HG03457 (cell line): Measurements from ENCODE around the gene TMC8.

Experiments used
- ATAC-seq: cut with Tn5 transposase; IDR thresholded peaks from one replicate; pipeline ENCODE4 v1.9.1; 2021; ENCODE audit warnings: moderate number of reproducible peaks; ENCODE audit not compliant: unreplicated experiment

Gene TMC8

DNA sequence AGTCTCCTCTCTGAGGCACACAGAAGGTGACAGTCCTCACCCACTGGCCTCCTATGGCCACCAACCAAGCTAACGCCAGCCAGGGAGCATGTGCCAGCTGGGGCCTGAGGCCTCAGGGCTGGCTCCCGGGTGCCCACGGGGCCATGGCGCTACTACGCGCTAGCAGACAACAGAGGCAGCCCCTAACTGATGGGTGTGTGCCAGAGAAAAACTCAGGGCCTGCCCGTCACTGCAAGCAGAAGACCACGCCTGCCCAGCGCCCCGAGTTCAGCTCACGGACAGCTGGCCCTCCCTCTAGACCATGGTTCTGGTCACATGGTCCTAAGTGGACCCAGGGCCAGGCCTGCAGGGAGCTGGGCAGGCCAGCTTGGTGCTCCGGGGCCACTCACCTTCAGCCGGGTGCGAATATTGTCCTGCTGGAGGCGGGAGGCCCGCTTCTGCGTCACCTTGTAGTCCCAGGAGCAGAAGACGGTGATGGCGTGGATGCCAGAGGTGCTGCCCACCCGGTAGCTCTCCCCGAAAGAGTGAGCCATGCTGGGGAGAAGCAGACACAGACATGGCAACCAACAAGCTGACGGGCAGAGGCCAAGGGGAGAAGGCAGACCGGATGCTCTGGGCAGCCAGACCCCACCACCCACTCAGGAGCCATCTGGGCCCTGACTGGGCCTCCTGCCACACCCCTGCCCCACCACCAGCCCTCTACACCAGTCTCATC, 8.2 kb upstream of the TMC8 start:
- ATAC-seq: no peak

DNA sequence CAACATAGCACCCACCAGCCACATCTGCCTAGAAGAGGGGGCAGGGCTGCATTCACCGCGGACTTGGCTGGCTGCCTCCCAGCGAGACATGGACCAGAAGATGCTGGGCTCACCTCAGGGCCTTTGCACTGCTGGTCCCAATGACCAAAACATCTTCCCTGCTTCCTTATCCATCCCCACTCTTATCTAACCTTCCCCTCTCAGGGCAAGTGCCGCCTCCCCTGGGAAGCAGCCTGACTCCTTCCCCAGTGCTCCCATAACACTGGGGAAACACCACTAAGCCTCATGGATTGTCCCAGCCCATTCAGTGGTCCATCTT, 7.7 kb upstream of the TMC8 start:
- no peak for ATAC-seq

DNA sequence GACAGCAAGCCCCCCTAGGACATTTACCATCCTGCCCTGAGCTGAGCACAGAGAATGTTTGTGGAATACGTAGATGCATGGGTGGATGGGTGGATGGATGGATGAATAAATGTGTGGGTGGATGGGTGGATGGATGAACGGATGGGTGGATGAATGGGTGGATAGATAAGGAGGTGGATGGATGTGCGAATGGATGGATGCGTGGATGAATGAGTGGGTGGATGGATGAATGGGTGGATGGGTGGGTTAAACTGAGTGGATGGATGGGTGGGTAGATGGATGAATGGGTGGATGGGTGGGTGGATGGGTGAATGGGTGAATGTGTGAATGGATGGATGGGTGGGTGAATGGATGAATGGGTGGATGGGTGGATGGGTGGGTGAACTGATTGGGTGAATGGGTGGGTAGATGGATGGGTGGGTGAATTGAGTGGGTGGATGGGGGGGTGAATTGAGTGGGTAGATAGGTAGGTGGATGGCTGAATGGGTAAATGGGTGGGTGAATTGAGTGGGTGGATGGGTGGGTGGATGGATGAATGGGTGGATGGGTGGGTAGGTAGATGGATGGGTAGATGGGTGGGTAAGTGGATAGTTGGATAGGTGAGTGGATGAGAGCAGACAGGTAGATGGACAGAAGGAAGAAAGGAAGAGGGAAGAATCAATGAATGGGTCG, 7.2 kb upstream of the TMC8 start:
- no peak for ATAC-seq

DNA sequence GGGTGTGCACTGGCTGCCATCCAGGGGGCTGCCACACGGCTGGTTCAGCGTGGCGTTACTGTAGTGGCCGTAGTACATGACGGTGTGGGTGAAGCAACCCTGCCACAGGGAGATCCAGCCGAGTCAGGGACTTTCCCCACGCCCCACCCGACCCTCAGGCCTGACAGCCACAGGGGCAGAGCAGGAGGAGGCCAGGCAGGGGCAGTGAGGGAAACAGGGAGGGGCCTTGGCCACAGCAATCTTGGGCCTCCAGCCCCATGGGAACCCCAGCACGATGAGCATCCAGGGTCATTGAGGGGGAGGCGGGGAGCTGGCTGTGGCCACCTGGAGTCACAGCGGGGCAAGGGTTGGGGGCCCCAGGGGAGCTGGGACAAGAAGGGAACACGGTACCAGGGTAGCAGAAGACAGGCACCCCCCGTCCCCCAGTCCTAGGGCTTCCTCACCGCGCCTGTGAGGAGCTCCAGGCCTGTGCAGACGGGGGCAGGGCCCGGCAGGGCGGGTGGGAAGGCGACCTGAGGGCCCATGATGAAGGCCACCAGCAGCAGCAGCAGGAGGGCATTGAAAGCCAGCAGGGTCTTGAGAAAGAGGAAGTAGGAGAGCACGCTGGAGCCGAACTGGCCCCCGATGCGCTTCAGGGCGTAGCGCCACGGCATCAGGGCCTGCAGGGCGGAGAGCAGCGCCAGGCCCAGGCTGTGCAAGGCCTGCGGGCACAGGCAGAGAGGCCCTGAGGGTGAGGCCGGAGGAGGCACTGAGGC, 6.3 kb upstream of the TMC8 start:
- ATAC-seq: no peak

DNA sequence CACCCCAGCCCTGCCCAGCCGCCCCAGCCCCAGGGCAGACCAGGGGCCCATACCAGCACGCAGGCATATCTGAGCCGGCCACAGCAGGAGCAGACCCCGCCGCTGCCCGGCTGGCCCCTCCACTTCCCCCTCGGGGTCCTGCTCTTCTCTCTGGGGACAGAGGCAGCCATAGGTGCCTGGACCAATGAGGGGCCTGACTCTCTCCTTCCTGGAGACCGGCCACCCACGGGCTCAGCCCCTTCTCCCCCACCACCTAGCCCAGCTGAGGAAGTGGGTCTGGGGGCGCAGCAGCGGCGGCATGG, 5.8 kb upstream of the TMC8 start:
- no peak for ATAC-seq

DNA sequence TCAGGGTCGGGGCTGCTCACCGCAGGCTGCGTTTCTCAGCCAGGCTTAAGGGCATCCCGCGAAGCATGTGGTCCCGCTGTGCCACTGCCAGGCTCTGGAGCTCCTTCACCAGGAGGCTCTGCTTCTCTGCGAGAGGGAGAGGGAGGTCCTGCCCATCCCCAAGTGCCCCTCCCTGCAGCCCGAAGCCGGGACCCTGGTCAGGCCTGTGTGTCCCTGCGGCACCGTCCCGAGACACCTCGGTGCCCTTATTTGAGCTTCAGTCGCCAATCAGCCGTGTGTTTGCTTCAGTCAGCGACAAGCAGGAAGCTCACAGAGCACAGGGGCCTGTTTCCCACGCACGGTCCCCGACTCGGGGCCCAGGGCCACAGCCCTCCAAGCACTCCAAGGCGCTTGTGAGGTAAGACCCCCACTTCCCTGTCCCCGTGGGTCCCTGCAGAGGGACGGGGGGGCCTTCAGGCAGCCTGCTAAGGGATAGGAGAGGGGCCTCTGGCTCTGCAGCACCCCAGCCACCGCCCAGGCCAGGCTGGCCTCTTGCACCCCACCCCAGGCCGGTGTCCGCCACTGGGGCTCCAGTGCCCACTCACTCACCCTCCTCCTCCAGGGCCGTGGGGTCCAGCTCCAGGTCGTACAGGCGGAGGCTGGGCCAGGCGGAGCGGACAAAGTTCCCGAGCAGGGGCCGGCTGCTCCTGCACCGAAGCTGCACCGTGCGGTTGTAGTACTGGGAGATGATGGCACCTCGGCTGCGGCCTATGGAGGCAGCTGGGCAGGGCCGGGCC, 5.2 kb upstream of the TMC8 start:
- no peak for ATAC-seq

DNA sequence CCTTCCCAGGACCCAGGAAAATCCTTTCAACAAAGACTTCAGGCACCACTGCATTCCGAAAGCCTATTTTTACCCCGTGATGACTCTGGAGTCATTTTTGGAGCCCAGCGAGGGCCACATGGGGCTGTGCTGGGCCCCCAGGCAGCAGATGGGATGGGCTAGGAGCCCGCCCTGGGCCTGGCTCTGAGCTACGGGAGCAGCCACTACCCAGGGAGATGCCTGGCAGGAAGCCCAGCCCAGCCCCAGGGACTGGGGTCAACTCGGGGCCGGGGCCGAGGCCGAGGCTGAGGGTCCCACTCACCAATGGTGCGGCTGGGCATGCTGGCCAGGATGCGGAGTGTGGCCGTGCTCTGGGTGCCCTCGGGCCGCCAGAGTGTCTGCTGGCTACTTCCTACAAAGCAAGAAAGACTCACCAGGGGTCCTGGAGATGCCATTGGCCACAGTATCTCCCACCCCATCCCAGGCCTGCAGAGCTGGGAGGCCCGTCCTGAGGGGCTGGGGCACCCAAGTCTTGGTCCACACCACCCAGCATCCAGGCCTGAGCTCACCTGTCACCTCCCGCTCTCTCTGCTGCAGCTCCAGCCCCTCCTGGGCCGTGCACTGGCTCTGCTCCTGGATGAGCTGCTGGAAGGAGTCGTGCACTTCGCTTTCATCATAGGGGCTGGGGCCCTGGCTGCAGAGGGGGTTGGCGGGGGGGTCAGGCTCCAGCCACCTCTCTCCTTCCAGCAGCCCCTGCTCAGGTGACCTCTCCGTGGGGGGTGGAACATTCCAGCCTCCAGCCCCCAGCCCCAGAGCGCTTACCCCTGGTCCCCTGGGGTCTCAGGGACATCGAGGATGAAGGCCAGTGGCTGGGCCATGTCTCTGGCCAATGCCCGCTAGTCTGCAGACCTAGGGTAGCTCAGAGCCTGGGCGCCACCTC, 4.3 kb upstream of the TMC8 start:
- no peak for ATAC-seq

DNA sequence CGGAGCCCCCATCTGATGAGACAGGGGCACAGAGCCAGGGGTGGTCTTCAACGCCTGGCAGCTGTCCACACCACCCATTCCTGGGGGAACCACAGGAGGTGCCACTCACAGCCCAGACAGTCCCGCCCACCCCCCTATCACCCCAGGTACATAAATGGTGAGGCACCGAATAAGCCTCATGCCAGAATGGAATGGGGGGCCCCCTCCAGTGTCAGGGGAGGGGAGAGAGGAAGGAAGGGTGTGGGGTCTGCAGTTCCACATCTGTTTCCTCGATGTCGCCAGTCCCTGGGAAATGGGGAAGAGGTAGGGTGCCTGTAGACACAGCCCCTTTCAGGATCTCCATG, 3.7 kb upstream of the TMC8 start:
- no peak for ATAC-seq

DNA sequence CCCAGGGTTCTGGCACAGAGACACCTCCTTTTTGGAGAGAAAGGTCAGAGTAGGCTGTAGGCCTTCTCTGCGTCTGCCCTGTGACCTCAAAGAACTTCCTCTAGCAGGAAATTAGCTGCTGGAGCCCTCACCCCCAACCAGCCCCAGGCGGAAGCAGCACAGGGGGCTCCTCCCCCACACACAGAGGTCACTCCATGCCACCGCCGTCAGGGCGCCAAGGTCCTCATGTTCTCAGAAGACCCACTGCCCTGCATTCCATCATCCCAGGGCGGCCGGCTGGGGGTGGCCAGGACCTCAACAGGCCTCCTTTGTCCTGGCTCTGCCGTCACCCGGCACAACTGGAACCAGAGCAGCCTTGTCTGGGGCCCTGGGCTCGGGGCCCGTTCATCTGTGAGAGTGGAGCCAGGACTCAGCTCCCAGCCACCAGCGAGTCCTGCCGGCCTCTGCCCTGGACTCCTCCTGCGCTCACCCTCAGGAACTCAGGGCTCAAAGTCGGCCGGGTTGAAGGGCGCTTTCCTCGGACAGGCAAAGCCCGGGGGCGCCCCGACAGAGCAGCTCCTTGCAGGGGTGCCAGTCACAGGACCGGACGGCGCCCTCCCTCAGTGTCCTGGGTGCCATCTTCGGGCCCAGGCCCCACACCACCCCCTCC, 3.2 kb upstream of the TMC8 start:
- ATAC-seq: no peak

DNA sequence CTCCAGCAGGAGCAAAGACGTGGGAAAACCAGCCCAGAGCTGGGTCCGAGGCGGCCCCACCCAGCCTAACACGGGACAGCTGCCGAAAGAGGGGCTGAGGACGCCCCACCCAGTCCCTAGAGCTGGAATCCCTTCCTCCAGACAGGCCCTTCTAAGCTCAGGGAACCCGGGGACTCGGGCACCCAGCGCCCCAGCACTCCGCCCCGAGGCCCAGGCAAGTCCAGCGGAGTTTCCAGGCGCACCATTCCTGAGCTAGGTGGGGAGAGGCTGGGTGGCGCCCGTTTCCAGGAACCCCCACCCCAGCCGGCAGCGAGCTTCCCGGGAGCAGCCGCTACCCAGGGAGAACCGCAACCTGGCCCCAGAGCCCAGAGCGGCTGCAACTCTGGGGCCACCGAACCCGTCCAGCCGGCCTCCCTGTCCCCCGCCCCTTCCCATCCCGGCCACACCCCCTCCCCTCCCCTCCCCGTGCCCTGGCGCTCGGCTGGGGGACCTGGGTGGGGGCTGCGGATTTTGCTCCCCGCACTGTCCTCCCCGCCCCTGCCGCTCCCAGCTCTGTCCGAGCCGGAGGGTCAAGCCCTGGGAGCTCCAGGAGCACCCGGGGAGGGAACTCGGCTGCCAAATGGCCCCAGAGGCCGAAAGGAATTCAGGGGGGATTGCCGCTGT, 2.6 kb upstream of the TMC8 start:
- no peak for ATAC-seq

DNA sequence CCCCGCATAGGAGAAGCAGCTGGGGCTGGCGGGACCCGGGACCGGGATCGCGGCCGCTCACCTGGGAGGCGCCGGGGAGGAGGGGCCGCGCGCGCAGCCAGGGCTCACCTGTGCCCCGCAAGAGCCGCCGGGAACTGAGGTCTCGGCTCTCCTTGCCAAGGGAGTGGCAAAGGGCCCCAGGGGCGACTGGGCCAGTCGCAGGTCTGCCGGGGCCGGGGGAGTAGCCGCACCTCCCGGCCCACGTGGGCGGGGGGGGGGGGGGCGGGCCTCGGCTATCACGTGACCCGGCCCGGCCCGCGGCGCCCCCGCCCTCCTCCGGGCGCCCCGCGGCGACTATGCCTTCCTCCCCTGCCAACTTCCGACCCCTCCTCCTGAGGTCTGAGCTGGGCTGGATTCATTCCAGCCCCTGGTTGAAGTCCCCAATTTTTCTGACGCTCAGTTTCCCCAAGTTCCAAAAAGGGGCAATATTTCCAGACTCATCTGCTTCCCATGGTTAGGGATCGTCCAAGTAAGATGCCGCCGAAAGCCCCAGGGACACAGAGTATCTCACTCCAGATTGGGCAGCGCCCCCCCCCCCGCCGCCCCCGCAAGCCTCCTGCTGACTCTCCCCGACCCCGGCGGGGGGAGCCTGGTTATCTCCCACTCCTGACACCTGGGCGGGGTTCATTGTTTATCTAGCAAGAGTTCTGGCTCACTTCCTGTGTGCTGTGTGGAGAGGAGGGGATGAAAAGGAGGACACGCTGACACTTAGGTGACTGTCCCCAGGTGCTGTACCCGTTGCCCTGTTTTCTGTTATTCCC, 1.8 kb upstream of the TMC8 start, which contains the start of gene TMC6:
Gene TMC6 (minus strand): TSS at position 205 of the 800 bp plus-strand sequence. CDS start 1,923 bp downstream, outside the sequence.
- ATAC-seq: no peak

DNA sequence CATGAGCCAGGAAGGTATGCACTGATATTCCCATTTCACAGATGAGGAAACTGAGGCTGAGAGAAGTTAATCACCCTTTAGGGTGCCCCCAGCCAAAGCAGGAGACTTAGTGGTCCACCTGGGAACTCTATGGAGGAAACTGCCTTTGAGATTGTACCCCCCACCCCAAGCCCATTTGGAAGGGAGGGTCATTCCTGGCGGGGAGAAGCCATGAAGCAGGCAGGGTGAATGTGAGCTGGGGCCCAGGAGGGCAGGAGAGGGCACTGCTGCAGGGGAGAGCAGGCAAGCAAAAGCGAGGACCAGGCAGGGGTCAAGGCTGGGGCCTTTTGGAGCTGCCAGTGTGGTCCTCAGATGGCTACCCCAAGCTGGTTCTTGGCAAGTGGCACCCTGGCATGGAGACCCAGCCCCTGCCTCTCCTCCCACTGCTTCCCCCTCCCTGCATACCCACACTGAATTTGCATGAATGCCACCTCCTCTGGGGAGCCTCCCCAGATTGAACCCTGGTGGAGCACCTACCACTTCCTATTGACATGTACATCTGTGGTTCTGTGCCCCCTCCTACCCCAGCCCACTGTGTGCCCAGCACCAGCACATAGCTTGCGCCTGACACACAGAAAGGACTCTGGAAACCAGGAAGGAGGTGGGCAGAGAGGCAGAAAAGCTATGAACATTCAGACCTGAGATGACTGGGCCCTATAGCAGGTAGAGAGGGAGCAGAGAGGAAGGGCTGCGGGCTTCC, 1.1 kb upstream of the TMC8 start:
- ATAC-seq: no peak

DNA sequence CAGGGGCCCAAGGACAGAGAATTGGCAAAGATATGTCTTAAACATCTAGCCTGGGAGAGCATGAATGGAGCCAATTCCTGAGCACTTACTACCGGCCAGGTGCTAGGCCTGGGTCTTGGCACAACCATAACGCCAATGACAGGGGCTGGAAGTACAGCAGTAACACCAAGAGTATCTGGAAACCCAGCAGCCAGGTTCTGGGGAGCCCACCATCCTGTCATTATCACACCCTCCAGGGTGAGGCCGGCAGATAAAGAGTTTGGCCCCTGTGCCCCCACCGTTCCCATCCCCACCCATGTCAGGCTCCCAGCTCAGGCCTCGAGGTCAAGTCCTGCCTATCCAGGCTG, 508 bp upstream of the TMC8 start:
- no peak for ATAC-seq

DNA sequence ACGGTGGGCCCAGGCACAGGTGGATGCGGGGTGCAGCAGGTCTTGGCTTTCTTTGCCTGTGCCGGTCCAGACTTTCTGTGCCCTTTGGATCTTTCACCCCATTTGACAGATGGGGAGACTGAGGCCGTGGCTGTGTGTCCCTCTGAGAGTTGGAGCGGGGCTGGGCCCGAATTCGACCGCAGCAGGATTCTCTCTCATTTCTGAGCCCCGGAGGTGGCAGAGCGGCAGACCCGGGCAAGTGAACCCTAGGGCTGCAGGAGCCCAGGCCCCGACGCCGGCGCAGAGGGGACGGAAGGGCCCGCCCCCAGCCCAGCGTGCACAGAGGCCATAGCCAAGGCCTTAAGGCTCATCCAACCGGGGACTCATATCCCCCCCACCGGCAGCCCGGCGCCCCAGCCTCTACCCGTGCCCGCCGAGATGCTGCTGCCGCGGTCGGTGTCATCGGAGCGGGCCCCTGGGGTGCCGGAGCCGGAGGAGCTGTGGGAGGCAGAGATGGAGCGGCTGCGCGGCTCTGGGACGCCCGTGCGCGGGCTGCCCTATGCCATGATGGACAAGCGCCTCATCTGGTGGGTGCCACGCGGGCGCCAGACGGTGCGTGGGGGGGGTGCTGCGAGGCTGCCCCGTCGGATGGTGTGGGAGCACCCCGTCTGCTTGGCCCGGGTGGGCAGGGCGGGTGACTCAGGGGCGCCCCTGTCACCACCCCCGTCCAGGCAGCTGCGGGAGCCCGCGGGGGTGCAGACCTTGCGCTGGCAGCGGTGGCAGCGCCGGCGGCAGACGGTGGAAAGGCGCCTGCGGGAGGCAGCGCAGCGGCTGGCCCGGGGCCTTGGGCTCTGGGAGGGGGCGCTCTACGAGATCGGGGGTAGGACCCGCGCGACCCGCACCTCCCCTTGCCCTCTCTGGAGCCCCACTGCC, 857 bp downstream of the TMC8 start:
- no peak for ATAC-seq

DNA sequence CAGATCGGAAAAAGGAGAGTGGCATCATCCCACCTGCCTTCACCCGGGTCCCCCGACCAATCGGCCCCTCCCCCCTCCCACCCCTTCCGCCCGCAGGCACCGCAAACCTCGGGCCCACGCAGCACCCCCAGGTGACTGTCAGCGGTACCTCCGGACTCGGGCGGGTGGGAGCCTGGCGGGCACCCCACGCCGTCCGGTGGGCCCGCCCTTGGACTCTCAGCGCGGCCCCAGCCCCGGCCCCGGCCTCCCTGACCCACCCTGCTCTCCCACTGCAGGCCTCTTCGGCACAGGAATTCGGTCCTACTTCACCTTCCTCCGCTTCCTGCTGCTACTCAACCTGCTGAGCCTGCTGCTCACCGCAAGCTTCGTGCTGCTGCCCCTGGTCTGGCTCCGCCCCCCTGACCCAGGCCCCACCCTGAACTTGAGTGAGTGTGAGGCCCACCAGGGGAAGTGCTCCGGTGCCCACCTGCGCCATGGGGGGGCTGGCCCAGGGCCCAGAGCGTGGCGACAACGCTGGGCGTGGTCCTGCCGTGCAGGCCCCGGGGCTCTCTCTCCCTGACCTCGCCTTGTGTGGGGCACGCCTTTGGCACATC, 1.6 kb downstream of the TMC8 start:
- ATAC-seq: no peak

DNA sequence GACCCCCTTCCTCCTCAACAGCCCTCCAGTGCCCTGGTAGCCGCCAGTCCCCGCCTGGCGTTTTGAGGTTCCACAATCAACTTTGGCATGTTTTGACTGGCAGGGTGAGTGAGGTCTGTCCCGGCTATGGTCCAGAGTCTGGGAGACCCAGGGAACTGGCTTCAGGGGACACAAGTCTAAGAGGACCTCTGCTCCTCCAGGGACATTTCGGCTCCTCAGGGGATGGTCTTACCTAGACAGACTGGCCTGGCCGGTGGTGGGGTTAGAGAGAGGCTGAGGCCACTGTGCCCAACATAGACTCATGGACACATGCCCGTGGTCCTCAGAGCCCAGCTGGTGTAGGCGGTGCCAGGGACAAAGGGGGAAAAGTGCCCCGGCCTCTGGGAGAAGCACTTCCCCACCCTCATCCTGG, 2.2 kb downstream of the TMC8 start:
- ATAC-seq: no peak
